ENCODE measurements around the gene NMT1.

Gene NMT1

DNA sequence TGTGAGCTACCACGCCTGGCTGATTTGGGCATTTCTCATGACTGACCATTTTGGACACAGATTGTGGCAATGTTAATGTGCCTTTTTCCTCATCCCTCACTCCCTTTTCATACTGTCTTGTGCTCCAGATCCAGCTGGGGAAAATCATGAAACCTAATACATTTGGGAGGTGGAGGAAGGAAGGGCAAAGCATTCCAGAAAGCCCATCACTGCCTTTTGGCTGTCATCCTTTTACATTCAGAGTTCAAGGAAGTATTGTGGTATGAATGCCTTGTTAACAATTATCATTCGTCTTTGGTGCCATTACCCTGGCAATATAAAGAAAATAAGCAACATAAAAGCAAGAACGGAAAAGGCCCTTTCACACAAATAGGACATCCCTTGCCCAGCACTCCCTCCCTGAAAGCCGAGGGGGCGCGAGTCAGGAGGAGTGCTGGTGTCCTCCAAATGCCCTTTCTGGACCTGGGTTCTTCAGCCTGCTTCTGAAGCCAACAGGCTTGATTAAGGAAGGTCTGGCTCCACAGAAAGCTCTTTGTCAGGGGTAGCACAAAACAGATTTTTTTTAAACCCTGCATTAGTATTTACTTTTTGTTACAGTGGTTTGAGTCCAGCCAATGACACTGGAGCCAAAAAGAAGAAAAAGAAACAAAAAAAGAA is 20.1 kb downstream of the NMT1 start:
- DNase-seq (ENCODE audit: low read depth): no peak

DNA sequence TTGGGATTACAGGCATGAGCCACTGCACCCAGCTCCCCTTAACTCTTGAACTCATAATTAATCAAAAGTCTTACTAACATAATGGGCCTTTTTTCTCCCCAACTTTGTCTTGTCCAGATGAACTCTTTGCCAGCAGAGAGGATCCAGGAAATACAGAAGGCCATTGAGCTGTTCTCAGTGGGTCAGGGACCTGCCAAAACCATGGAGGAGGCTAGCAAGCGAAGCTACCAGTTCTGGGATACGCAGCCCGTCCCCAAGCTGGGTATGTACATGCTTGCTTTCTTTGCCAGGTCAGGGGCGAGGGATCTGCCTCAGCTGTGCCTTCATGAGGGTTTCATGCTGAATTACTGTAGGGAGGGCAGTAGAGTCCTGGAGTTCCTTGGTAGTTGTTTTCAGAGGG is 25.3 kb downstream of the NMT1 start:
- no peak for DNase-seq (ENCODE audit: low read depth)

DNA sequence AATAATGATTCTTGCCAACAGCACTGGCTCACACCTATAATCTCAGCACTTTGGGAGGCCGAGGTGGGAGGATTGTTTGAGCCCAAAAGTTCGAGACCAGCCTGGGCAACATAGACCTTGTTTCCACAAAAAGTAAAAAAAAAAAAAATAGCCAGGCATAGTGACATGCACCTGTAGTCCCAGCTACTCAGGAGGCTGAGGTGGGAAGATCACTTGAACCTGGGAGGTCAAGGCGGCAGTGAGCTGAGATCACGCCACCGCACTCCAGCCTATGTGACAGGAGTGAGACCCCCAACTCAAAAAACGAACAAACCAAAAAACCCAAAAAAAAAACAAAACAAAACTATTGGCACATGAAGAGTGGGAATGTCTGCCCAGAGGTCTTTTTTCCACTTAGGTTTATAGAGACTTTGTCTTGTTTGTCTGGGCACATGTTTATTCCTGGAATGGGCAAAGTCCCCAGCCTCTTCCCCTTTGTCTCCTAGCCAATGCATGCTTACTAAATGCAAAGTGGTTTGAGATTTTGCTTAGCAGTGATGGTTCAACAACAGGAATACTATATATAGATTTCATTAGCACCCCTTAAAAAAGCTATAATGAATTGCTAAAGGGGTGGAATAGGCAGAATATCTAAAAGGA is 25.9 kb downstream of the NMT1 start:
- DNase-seq (ENCODE audit: low read depth): no peak

DNA sequence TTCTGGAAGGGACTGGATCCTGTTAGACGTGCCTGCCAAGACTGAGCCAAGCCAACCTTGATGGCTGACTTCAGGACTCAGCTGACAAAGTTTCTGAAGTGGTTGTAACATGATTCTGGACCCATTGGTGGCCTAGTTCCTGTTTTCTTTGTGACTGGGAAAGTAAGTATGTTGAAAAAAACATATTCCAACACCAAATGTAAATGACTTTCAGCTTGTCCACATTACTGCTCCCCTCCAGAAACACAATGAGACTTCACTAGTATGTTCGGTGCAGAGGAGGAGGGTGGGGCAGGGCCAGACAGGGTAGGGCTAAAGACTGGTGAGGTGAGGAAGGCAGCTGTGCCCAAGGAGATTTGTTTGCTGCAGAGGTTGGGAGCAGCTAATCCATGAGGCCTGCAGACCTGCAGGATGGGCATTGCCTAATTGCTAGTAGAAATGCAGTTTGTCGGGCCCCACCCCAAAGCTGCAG is 26.4 kb downstream of the NMT1 start:
- DNase-seq (ENCODE audit: low read depth): no peak

DNA sequence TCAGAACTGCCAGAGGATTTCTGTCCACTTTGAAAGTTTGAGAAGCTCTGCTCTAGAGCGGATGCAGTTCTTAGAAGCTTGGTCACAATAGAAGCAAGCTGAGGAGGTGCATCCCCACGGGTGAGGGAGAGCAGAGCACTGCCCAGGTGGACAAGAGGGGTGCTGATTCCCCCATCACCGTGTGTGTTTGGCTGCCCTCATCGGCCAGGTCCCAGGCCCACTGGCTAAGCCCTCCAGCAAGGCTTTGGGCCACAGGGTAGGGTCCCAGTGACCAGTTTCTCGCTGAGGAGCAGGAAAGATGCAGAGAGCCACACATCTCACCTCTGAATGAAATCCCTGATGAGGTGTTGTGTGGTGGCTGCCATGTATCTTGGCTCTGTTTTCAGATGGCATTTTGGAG is 26.9 kb downstream of the NMT1 start:
- no peak for DNase-seq (ENCODE audit: low read depth)

DNA sequence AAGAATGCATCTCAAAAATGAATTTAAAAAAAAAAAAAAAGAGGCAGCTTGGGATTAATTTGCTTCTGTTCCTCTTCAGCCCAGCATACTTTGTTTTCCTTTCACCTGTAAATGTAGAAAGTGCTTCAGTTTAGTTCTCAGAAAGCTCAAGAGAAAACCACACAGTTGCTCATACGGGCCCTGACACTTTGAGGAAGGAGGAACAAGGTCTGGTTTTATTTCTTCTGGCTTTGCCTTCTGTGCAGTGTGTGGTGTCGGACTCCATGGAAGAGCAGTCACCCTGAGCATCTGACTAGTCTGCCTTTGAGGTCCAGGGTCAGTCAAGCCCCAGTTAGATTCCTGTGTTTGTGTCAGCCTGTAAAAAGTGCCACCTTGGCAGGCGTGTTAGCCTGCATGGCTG is 27.6 kb downstream of the NMT1 start:
- no peak for DNase-seq (ENCODE audit: low read depth)

DNA sequence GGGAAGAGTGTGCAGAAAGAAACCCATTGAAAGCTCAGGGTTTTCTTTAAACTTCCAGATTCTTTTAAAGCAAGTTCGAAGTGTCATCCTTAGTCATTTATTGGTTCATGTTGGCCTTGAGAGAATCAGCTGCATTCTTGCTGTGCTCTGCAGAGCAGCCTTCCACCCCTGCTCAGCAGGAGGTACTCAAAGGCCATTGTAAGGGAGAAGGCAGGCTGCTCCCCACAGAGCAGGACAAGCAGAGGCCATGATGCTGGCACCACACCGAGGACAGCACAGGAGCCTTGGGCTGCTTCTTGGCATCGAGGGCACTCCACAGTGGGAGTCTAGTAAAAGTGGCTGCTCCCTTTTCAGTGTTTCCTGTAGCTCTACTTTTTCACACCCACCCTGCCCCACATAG is 29.6 kb downstream of the NMT1 start:
- DNase-seq (ENCODE audit: low read depth): no peak

DNA sequence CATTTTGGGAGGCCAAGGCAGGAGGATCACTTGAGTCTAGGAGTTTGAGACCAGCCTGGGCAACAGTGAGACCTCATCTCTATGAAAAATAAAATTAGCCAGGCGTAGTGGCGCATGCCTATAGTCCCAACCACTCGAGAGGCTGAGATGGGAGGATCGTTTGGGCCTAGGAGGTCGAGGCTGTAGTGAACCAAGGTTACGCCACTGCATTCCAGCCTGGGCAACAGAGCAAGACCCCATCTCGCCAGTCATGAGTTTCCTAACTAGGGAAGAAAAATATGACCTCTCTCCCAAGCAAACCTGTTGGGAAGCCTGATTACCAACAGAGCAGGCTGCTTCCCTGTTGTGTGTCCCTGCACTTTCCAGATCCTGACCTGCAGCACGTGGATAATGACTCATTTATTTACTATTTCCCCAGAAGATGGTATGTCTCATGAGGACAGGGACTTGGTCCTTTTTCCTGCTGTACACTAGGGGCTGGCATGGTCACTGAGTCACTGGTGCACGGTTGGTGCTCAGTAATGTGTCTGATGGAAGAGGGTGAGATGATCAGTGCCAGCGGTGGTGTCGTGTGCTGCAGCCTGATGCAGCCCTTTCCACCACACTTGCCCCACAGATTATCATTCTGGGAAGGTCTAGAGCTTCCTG is 30.8 kb downstream of the NMT1 start:
- DNase-seq (ENCODE audit: low read depth): no peak

DNA sequence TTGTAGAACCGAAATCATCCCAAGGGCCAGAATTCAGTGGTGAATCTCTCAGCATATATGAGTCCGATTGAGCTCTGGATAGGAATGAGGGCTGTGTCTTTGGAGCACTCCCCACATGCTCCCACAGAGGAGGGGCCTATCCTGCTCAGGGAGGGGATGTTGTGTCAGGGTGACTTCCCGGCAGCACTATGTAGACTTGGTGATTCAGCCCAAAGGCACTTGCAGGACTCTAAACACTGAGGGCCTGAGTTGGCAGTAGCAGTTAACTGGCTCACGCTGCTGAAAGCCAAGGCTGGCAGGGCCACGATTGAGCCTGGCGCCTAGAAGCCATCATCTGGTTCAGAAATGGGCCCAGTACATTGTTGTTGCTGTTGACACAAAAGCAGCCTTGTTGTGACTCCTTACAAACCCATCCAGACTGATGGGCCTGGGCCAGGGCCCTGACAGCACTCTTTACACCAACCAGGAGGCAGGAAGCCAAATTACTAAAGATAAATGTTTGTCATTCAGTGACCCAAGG is 31.9 kb downstream of the NMT1 start:
- peak; percentile 98 for DNase-seq (ENCODE audit: low read depth)

DNA sequence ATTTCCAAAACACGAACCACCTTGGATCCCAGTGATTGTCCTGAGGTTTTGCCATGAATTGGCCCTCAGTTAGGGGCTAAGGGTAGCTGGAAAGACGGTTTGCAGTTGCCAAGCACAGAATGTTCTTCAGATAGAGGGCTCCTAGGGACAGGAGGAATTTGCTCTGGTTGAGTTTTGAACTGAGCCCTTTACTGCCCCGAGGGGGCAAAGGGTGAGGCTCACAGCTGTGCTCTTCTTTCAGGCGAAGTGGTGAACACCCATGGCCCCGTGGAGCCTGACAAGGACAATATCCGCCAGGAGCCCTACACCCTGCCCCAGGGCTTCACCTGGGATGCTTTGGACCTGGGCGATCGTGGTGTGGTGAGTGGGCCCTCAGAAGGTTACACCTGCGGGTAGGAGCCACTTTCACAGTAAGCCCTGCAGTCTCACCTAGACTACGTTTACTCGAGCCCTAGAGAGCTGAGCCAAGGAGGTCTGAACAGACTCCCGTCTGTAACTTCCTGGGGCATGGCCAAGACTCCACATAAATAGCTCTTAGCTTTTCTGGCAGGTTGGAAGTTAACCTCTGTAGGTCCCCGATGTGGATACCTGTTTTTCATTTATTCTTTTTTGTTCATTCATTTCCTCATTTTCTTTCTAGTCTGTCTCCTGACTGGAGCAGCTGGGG is 32.5 kb downstream of the NMT1 start:
- no peak for DNase-seq (ENCODE audit: low read depth)

DNA sequence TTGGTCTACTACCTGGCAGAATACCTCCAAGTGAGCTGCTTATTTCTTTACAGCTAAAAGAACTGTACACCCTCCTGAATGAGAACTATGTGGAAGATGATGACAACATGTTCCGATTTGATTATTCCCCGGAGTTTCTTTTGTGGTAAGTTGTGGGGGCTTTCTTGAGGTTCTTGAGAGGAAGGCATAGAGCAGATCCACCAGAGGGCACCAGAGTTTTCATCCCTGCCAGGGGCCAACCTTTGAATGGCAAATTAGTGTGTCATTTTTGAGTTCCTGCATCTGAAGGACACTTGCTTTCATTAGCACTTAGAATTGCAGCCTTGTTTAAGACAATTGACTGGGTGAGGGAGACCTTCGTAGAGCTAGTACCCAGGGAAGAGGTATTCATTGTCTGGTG is 35.0 kb downstream of the NMT1 start:
- no peak for DNase-seq (ENCODE audit: low read depth)

DNA sequence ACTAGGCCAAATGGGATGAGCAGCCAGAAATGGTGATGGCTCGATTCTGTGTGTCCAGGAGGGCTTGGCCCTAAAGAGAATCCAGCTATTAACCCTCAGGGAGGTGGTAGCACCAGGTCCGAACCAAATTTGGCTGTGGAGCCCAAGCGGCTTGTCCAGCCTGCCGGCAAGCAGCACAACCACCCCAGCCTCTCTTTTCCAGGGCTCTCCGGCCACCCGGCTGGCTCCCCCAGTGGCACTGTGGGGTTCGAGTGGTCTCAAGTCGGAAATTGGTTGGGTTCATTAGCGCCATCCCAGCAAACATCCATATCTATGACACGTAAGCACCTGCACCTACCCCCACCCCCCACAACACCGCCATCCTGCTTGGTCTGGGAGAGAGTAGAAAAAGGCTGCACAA is 35.8 kb downstream of the NMT1 start:
- no peak for DNase-seq (ENCODE audit: low read depth)

DNA sequence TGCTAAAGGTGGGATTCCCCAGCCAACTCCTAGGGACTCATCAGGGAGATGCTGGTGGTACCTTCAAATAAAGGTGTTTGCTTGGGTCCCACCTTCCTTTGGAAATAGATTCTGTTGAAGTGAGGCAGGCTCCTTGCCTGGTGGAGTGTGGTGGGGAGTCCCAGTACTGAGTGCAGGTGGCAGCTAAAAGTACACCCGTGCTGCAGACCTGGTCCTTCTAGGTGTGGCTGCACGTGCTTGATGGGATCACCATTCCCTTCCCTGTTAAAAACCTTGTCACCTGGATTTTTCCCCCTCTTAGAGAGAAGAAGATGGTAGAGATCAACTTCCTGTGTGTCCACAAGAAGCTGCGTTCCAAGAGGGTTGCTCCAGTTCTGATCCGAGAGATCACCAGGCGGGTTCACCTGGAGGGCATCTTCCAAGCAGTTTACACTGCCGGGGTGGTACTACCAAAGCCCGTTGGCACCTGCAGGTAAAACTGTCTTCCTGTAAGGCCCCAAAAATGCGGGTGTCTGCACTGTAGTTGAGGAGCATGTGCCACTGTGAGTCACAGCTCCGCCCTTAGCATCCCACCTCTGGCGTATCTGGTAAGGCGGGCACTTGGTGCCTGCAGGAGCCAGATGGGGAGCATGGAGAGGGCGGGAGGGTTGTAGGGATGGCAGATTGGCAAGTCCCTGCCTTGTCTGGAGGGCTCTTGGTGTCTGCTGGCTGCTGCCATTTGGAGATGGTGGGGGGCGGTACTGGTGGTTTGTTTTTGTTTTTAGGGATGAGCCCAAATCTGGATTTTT is 37.2 kb downstream of the NMT1 start:
- DNase-seq (ENCODE audit: low read depth): no peak

DNA sequence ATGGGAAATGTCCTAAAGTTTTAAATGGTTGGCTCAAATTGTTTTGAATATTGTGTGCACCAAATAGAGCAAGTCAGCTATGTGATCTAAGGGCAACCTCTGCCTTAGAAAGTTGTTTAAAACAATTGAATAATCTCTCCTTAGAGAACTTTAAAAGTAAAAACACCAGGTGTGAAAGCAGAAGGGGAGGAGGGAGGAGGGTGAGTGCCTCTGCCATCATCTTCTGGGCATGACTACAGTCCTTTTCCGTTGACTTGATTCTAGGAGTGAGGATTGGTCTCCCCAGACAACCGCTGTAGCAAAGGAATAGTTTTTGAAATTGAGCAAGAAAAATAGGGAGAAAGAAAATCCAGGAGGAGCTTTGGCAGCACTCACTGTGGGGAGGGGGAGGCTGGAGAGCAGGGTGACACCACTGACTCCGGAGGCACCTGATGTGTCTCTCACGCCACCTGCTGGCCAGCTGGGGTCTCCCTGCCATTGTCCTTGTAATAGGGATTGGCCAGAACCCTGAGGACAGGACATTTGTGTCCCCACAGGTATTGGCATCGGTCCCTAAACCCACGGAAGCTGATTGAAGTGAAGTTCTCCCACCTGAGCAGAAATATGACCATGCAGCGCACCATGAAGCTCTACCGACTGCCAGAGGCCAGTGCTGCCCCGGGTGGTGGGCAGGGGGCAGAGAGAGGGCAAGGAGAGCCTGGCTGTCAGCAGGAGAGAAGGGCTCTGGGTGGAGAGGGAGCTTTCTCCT is 37.9 kb downstream of the NMT1 start:
- peak; percentile 65 for DNase-seq (ENCODE audit: low read depth)

DNA sequence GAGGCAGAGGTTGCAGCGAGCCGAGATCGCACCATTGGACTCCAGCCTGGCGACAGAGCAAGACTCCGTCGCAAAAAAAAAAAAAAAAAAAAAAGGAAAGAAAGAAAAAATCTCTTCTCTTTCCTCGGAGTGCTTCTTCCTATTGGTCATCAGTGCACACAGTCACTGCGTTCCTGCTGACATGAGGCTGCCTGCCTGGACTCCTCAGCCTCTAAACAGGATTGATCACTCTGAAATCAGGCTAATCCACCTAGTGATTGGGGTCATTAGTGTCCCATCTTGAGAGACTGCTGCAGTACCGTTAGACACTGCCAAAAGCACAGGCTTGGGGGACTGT is 40.4 kb downstream of the NMT1 start:
- DNase-seq (ENCODE audit: low read depth): no peak

DNA sequence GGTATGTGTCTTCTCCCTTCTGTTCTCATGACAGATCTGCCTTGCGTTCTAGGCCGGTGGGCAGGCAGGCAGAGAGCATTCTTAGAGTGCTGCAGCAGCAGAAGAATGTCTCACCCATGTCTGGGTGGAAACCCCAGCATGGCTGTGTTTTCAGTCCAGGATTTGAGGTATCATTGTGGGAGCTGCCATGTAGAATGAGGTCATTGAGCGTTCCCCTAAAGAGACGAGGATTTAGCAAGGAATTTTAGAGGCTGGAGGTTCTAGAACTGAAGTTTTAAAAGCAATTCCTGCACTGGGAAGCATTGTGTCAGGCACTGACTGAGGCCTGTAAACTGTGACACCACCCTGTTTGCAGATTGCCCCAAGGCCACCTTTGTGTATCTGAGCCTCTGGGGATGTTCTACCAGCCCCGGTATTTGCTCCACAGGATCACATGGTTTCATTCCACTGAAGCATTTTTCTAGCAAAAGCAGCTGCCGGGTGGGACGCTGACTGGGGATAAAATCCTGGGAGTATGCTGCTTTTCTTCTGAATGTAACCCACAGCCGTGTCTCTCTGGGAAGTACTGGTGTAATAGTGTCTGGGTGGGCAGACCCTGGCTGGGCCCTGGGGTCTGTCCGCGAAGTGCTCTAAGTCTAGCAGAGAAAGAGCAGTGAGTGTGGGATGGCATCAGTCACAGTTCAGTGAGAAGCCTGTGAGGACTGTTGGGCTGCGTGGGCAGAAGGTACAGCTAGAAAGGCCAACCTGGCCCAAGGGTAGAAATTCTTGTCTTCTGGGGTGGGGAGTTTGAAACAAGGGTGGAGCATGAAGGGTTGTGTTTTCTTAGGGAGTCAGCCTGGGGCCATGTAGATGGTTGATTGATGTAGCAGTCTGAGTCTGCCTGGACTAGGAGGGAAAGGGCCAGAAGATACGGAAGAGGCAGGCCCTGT is 41.0 kb downstream of the NMT1 start:
- no peak for DNase-seq (ENCODE audit: low read depth)

DNA sequence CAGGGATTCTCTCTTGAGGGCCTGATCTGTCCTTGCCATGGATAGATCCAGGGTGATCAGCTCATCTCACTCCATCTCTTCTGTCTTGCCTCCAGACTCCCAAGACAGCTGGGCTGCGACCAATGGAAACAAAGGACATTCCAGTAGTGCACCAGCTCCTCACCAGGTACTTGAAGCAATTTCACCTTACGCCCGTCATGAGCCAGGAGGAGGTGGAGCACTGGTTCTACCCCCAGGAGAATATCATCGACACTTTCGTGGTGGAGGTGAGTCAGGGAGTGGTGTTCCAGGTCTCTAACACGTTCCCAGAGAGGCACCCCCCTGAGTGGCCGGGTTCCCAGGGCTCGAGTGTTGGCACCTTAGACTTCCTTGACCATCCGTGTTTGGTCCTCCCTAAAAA is 41.7 kb downstream of the NMT1 start:
- no peak for DNase-seq (ENCODE audit: low read depth)

DNA sequence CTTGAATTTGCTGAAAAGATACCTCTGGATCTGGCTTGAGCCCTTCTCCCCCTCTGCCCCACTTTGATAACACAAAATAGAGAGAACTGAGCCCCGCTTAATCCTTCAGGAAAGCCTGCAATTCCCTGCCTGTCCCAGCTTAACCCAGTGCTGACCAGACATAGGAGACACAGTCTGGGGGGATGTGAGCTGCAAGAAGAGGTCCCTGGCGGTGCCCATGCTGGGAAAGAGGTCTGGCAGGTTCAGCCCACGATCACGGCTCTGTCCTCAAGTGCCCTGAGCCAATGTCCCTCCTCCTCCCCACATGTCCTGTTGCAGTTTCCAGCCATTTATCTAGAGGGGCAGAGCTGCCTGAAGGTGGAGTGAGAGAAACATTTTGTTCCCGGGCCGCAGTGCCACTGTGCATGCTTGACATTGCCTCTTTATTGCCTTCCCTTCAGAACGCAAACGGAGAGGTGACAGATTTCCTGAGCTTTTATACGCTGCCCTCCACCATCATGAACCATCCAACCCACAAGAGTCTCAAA is 42.2 kb downstream of the NMT1 start:
- no peak for DNase-seq (ENCODE audit: low read depth)

DNA sequence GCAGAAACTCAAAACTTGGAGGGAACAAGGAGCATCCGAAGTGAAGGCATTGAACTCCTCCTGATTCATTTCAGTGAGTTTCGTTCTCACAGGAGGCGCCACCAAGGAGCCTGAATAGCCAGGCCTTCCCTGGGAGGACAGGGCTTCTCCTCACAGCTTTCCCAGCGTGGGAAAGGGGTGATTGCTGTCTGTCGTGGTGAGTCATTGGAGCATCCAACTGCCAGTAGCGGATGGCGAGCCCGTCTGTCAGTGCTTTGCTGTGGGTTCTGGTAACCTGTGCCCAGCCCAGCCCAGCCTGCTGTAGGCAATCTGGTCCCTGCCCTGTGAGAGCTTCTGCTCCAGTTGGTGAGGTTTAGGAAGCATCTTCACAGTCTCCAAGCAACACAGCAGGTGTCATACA is 42.9 kb downstream of the NMT1 start:
- no peak for DNase-seq (ENCODE audit: low read depth)

DNA sequence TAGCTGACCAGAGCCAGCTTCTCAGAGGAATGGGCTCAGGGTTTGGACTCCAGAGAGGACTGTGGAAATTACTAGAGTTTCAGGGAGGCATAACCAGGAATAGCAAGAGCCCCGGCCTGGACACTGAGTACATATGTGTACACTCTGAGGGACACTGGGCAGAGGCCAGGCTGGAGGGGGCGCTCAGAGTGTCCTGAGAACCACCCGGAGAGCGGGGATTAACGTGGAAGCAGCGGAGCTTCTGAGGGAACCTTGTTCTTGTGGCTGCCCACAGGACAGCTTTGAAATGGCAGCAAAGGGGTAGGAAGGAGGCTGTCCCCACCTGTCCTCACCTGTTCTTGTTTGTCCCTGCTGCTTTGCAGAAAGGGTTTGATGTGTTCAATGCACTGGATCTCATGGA is 43.4 kb downstream of the NMT1 start:
- no peak for DNase-seq (ENCODE audit: low read depth)

Measured in fibroblast of the conjunctiva (primary cell).